Endometrial microvascular endothelial cells (primary cell): Measurements from ENCODE around the gene NCOA7. TPM values are rescaled to one million over a fixed set of nuclear protein-coding genes. Genes with fewer than 3 reads are reported as not detected.
"Not testable (repeated sequence)": the region's sequence is repeated elsewhere in the genome, so short reads cannot be mapped to it uniquely, and the experiment has no call there.

ENCODE experiments used
- in situ Hi-C: cut with HindIII; loops from 2 replicates; pipeline ENCODE4 v1.10.0; 2017; ENCODE audit warnings: low sequenced_read_pairs, low pct_unique_long_range_greater_than_20kb; ENCODE audit errors: inconsistent ontology term
- total RNA-seq: library from RNA; depleted of rRNA; stranded (reverse); fragments of >200 nt; gene quantifications from one replicate; pipeline ENCODE4 v1.2.3, GENCODE V29; 2015; ENCODE audit errors: inconsistent ontology term

The NCOA7 gene
- total RNA-seq, 1 donor from 2014 or later: 25.8 TPM

DNA sequence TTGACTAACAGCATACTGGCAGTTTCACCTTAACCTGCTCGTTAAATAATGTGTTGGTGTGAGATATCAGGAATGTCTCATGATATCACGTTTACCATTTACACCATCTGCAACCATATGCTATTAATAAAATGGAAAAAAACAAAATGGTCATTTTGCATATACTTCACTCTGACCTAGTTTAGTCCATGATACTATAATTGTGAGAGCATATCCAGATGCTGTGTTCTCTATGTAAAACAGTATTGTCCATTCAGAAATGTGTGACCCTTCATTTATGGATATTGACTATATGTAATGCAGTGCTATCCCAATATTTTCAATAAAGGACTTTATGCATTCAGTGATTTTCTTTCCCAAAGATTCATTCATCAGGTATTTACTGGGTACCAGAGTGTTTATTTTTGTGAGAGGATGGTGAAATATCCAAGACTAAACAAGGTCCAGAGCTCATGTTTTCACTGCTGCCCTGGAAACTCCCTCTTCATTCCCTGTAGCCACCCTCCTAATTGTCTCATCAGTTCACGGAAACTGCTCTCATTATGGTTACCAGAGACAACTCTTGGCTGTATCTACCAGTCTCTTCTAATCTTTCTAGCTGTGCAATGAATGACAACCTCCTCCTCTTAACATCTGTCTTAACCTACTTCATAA is 140.1 kb downstream of the NCOA7 start:
- in situ Hi-C loops: no loop called here

DNA sequence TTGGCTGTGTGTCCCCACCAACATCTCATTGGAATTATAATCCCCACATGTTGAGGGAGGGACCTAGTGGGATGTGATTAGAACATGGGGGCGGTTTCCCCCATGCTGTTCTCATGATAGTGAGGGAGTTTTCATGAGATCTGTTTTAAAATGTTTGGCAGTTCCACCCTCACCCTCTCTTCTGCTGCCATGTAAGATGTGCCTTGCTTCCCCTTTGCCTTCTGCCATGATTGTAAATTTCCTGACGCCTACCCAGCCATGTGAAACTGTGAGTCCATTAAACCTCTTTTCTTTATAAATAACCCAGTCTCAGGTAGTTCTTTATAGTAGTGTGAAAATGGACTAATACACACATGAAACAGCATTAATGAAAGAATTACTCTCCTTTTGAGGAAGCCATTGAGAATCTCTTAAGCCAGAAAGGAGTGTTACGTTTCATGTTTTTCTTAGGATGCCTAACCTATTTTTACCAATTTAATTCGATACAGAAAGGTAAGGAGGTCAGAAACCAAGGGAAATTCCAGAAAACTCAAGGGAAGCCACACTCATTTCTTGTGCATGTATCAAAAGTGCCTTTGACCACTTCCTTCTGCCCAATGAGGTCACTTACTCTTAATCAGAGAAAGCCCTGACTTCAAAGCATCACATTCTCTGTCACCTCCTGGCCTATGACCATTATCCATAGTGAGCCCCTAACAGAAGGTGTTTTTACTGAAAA is 141.1 kb downstream of the NCOA7 start:
- in situ Hi-C loops: no loop called here

DNA sequence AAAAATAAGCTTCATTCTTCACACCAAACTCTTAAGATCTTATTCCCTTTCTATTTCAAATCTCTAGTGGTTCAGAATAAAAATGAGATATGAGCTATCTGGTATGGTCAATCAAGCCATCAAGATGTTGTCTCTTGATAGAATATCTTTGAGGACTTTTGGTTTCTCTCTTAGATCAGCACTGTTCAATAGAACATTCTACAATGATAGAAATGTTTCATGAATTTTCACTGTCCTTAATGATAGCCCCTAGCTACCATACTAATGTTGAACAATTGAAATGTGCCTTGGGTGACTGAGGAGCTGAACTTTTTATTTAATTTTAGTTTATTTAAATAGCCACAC is 141.7 kb downstream of the NCOA7 start:
- in situ Hi-C loops: no loop called here

DNA sequence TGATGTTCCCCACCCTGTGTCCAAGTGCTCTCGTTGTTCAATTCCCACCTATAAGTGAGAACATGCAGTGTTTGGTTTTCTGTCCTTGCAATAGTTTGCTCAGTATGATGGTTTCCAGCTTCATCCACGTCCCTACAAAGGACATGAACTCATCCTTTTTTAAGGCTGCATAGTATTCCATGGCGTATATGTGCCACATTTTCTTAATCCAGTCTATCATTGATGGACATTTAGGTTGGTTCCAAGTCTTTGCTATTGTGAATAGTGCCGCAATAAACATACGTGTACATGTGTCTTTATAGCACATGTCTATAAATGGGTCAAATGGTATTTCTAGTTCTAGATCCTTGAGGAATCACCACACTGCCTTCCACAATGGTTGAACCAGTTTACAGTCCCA is 144.8 kb downstream of the NCOA7 start:
- in situ Hi-C loops: not testable (repeated sequence)

DNA sequence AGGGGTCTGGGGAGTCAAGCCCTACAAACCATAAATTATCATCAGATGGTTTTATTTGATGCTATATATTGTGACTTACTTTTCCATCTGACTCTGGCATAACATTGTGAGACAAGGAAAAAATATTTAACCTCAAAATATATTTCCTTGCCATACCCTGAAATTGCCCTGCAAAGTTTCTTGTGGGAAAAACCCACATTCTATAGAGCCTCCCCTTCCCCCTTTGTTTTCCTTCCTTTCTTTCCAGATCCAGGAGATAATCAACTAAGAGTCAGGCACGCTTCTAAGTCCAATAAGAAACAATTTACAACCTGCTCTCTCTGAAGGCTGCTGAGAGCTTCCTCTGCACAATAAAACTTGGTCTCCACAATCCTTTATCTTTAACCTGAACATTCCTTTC is 148.3 kb downstream of the NCOA7 start:
- in situ Hi-C loops: no loop called here

DNA sequence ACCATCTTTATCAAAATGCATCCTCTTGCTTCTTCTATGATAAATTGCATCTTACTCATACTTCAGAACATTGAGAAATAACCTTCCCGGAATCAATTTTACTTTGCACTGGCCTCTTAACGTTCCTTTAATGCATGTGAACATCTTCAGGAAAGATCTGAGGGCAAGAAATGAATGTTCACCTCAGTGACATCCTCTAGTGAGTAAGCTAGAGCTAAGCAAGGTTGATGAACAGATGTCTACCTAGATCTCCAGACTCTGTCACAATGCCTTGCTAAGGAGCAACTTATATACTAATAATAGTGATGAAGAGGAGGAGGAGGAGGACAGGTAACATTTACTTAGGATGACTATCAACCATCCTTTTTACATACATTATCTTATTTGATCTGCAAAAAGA is 149.0 kb downstream of the NCOA7 start:
- in situ Hi-C loops: no loop called here

DNA sequence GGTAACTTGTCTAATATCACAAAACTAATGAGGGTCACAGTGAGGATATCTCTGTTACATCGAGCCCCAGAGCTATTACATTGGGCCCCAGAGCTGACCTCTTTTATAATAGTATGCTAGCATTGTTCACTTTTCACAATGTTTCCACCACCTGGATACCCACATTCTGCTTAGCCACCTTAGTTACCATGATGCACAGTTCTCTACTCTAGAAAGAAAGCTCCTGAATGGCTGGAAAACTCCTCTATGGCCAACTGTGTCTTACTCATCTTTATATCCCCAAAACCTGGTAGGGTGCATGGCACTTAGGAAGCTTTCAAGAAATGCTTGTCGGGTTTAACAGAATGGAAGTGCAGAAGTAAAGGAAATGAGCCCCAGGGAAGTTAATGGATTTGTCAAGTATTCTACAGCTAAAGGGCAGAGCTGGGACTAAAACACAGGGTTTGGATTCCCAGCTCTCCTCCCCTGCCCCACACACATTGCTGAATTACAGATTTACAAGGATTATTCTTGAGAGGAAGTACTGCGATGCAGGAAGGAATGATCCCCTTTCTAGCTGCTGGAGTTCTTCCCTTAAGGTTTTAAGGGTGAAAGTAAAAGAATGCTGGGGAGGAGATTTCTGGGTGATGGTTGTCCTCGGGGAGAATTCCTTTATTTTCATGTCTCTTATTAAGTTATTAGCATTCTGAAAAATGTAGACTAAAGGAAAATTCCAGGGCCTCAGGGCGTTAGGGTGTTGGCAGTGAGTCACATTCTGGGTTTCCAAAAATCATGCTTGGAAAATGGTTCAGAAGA is 149.7 kb downstream of the NCOA7 start:
- in situ Hi-C loops: no loop called here

DNA sequence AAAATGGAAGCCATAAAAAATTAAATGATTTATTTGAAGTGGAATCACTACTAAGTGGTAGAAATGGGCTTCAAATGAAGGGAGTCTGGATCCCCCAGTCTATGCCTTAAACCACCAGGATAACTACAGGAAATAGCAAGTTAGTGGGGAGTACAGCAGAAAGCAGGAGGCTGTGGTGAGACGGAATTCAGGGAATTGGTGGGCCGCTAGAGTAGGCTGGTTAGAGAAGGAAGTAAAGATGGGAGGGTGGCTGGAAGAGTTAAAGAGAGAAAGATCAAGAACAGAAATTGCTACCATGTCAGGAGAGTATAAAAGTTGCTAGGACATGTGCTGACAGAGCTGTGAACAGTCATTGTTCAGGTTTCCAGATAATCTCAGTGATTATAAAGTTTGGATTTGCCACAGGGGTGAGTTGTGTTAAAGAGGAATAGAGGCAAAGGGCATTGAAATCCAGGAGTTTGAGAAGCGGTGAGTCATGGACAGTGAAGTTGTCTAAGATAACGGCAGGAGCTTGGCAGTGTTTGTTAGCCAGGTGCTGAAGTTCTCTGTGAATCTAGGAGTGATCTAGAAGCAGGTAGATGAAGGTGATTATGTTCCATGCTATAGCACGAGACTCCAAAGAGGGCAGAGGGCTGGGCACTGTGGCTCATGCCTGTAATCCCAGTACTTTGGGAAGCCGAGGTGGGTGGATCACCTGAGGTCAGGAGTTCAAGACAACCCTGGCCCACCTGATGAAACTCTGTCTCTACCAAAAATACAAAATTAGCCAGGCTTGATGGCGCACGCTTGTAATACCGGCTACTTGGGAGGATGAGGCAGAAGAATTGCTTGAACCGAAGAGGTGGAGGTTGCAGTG is 152.1 kb downstream of the NCOA7 start:
- in situ Hi-C loops: no loop called here

DNA sequence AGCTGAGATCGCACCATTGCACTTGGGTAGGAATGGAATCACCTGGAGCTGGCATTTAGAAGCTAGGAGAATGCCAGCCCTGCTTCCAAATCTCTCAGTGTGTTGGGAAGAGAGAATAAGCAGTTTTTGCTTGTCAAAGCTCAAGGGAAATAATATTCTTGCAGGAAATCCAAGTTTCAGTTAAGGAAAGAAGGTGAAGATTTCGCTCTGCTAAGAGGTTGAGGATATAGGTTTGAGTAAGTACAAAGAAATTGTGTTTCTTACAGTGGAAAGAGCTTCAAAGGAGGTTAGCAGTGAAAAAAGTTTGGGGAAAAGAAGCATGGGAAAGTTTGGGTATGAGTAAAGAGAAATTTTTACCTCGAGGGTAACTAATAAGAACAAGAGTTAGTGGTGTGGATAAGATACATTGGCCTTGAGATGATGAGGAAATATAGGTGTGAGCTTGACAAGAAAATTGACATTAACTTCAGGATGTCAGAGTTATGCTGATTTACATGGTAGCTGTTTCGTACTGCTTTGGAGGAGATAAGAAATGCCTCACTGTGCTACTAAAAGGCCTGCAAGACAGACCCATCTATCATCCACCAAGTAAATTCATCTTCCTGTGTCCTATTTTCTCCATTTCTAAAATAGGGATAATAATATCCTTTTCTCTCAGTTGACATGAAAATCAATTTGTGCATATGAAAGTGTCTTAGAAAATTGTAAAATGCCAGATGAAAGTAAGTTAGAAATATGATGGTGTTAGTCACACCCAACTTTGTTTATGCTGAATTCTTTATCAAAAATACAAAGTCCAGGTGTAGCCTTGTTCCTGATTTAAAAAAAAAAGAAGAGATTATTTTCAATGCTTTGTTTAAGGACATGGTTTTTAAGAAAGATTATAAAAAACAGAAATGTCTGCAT is 153.0 kb downstream of the NCOA7 start:
- in situ Hi-C loops: no loop called here

DNA sequence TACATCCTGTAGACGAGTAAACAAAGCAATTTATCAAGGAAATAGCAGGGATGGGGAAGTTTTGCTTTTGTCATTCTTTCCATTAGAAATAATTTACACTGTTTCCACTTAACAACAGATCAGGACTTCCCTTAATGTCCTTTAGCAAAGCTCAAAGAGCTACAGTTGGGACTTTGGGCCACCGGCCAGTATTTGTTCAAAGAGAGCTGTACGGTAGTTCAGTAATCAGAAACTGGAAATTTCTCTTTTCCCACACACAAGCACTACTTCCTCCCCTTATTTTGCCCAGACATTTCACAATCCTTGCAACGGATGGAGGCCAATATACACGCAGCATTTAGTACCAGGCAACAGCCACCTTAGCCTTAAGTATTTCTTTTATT is 153.7 kb downstream of the NCOA7 start:
- in situ Hi-C loops: no loop called here

DNA sequence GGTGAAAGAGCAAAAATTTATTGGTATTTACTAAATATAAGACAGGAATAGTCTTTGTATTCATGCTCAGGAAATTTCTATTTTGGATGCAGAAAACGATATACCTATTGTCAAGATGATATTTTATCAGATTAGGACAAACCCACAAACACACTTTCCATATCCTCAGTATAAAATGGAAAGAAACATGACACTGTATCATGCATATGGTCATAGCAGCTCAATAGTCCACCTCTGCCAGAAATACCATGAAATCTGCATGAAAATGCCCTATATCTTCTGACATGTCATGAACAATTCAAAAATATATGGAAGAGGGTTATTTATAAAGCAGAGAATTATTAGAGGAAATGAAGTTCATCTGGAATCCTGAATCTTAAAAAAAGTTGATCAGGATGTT is 154.1 kb downstream of the NCOA7 start:
- in situ Hi-C loops: no loop called here

DNA sequence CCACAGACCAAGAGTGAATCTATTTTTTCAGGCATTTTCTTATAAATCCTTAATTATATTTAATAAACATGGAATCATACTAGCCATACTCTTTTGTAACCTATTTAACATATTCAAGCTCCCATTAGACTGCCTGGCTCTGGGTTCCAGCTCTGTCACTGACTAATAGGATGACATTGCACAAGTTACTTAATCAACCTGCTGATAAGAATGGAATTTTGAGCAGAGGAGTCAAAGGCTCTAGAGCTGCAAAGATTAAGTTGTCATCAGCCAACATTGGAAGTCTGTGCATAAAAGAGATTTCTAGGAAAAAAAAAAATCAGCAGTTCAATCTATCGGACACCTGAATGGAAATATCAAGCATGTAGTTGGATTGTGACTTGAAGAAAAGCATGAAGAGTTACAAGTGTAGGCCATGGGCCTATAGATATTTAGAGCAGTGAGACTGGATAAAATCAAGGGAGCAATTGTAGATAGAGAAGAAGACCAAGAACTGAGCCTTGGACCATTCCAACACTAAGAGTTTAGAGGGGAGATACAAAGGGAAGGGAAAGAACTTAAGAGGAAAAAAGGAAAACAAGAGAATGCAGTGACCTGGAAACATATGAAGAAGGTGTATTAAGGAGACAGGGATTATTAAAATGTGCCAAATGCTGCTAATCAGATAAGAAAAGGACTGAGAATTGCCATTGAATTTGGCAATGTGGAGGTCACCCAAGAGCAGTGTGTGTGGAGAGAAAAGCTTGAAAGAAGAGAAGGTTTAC is 154.8 kb downstream of the NCOA7 start:
- in situ Hi-C loops: no loop called here

DNA sequence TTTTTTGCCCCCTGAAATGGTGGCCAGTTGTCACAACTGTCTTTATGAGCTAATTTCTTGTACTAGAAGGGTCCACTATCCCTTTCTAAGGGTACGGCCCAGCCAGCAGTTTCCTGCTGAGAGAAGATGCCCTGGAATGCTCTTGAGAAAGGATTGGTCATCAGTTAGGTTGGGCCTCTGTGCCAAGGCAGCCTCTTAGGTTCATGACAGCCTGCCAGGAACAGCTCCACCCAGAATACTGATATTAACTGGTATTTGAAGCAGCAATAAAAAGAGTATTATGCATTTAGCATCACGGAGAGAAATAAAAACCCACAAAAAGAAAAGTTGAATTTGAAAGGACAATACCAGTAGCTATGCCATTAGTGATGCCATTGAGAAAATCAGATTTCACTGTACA is 156.9 kb downstream of the NCOA7 start:
- in situ Hi-C loops: no loop called here

DNA sequence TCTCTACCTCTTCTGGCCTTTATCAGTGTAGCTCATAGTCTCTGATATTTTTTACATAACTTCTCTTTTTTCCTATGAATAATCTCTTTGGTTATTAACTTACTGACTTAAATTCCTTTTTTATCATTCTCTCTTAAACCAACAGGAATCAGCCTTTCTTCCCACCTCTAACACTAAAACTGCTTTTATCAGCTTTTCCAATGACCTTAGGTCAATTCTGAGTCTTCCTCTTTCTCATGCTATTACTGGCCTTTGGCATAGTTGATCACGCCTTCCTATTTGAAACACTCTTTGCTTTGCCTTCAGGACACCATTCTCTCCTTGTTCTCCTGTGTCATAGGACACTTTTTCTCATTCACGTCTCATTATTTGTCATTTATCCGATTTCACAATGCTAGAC is 157.7 kb downstream of the NCOA7 start:
- in situ Hi-C loops: no loop called here

DNA sequence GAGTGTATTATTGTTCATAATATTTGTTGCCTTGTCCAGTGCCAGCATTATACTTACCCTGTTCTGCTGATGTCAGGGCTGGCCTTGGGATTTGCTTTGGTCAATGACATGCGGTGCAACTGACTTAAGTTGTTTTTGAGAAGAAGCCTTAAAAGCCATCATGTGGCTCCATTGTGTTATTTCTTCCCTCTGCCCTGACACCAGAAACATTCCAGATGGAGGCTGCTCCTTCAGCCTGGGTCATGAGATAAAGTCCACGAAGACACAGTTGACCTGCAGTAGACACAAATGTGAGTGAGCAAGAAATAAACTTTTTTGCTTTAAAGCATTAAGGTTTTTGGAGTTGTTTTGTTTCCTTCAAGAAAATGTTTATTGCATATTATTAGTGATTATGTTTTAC is 158.3 kb downstream of the NCOA7 start:
- in situ Hi-C loops: no loop called here

DNA sequence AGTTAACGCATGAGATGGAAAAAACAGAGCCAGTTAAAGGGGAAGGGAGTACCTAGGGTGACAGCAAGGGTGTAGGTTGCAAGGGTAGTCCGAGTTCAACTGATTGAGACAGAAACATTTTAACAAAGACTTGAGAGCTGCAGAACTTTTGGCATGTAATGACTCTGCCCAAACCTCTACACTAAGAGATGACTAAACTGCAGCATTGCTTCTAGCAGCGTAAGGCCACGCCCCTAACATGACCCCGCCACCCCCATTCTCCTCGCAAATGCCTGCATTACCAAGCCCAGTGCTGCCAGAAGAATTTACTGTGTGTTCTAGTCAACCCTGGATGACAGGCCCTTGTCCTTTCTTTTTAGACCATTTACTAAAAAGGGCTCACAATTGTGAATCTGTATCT is 159.5 kb downstream of the NCOA7 start:
- in situ Hi-C loops: no loop called here

DNA sequence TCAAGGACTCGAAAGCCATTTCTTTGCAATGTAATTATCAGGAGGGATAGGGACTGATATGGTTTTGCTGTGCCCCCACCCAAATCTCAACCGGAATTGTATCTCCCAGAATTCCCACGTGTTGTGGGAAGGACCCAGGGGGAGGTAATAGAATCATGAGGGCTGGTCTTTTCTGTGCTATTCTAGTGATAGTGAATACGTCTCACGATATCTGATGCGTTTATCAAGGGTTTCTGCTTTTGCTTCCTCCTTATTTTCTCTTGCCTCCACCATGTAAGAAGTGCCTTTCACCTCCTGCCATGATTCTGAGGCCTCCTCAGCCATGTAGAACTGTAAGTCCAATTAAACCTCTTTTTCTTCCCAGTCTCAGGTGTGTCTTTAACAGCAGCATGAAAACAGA is 160.0 kb downstream of the NCOA7 start:
- in situ Hi-C loops: not testable (repeated sequence)

DNA sequence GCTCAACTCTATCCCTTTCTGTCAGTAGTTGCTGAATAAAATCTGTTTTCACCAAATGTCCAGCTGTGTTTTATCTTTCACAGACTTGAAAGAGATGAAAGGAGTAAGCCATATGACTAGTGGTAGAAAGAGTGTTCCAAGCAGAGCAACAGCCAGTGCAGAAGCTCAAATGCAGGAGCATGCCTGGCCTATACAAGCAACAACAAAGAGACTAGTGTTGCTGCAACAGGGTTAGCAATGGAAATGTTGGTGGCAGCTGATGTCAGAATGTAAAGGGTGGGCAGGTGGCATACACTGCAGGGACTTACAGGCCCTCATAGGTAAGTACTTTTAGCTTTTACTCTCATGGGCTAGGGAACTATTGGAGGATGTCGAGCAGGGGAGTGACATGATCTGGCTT is 160.6 kb downstream of the NCOA7 start:
- in situ Hi-C loops: no loop called here
